WTC11 (cell line): ENCODE data around the gene MSI2. TPM values are rescaled to one million over a fixed set of nuclear protein-coding genes. Genes with fewer than 3 reads are reported as not detected.

Experiments
- ATAC-seq: fragments of 200-7000 bp; cut with Tn5 transposase; 2 replicates; pipeline ENCODE4 v1.10.0; 2021; ENCODE audit warnings: mild to moderate bottlenecking, moderate library complexity
- CTCF ChIA-PET: fragments of 300-600 bp; sonication (Branson Sonifier 250); formaldehyde crosslinking; loops from one replicate; lab custom pipeline; 2021; ENCODE audit warnings: antibody characterized with exemption; lab: Charles Lee
- POLR2A ChIA-PET: fragments of 350-600 bp; sonication (Branson Sonifier 250); formaldehyde crosslinking; loops from one replicate; lab custom pipeline; 2021; ENCODE audit warnings: antibody characterized with exemption; lab: Charles Lee
- DNase-seq: peaks from one replicate; pipeline ENCODE4 v3.0.0; 2021; ENCODE audit warnings: low spot score
- H3K27ac Mint-ChIP-seq: 2 replicates; pipeline ENCODE4 v1.8.0; 2021; ENCODE audit warnings: mixed read lengths
- H3K27me3 Mint-ChIP-seq: 2 replicates; pipeline ENCODE4 v1.8.0; 2021; ENCODE audit warnings: low read depth, mild to moderate bottlenecking, moderate library complexity, mixed read lengths
- H3K36me3 Mint-ChIP-seq: 2 replicates; pipeline ENCODE4 v1.8.0; 2021; ENCODE audit warnings: mixed read lengths
- H3K4me1 Mint-ChIP-seq: 2 replicates; pipeline ENCODE4 v1.8.0; 2022; ENCODE audit warnings: mixed read lengths
- H3K4me3 Mint-ChIP-seq: 2 replicates; pipeline ENCODE4 v1.8.0; 2021; ENCODE audit warnings: mild to moderate bottlenecking, moderate library complexity, mixed read lengths
- H3K9me3 Mint-ChIP-seq: 2 replicates; pipeline ENCODE4 v1.8.0; 2021; ENCODE audit warnings: mixed read lengths
- ATF2 ChIP-seq: sonication (generic); formaldehyde crosslinking; IDR thresholded peaks from 2 replicates; pipeline ENCODE4 v1.8.1; 2022; ENCODE audit warnings: low read depth, missing genetic modification reagents, borderline replicate concordance
- ATF6 ChIP-seq: sonication (generic); formaldehyde crosslinking; IDR thresholded peaks from 2 replicates; pipeline ENCODE4 v1.8.1; 2023; ENCODE audit warnings: mild to moderate bottlenecking, missing genetic modification reagents
- CBFB ChIP-seq: sonication (generic); formaldehyde crosslinking; IDR thresholded peaks from 2 replicates; pipeline ENCODE4 v1.8.1; 2022; ENCODE audit warnings: mild to moderate bottlenecking, low read depth, missing genetic modification reagents
- ERG ChIP-seq: fragments of 250-450 bp; sonication (Bioruptor Pico); IDR thresholded peaks from 2 replicates; pipeline ENCODE4 v1.8.0; 2021; ENCODE audit warnings: mild to moderate bottlenecking
- ETV6 ChIP-seq: sonication (generic); formaldehyde crosslinking; IDR thresholded peaks from 2 replicates; pipeline ENCODE4 v1.8.1; 2022; ENCODE audit warnings: mild to moderate bottlenecking, missing genetic modification reagents
- FOXK1 ChIP-seq: sonication (generic); formaldehyde crosslinking; IDR thresholded peaks from 2 replicates; pipeline ENCODE4 v1.8.0; 2022; ENCODE audit warnings: mild to moderate bottlenecking, moderate library complexity, missing genetic modification reagents
- FOXP4 ChIP-seq: sonication (generic); formaldehyde crosslinking; IDR thresholded peaks from 2 replicates; pipeline ENCODE4 v1.8.0; 2022; ENCODE audit warnings: mild to moderate bottlenecking, missing genetic modification reagents
- MAX ChIP-seq: sonication (generic); formaldehyde crosslinking; IDR thresholded peaks from 2 replicates; pipeline ENCODE4 v1.8.0; 2022; ENCODE audit warnings: mild to moderate bottlenecking, missing genetic modification reagents
- NFATC4 ChIP-seq: fragments of 250-450 bp; sonication (Bioruptor Pico); IDR thresholded peaks from 2 replicates; pipeline ENCODE4 v1.9.0; 2021; ENCODE audit warnings: mild to moderate bottlenecking
- NFE2L1 ChIP-seq: sonication (generic); formaldehyde crosslinking; IDR thresholded peaks from 2 replicates; pipeline ENCODE4 v1.8.1; 2023; ENCODE audit warnings: missing genetic modification reagents
- NR2C2 ChIP-seq: sonication (generic); formaldehyde crosslinking; IDR thresholded peaks from 2 replicates; pipeline ENCODE4 v1.8.0; 2022; ENCODE audit warnings: mild to moderate bottlenecking, missing genetic modification reagents
- OVOL2 ChIP-seq: fragments of 250-450 bp; sonication (Bioruptor Pico); IDR thresholded peaks from 2 replicates; pipeline ENCODE4 v1.9.0; 2021; ENCODE audit warnings: mild to moderate bottlenecking, borderline replicate concordance
- RORB ChIP-seq: fragments of 250-450 bp; sonication (Bioruptor Pico); IDR thresholded peaks from 2 replicates; pipeline ENCODE4 v1.9.0; 2021; ENCODE audit warnings: mild to moderate bottlenecking
- TCF7 ChIP-seq: sonication (generic); formaldehyde crosslinking; IDR thresholded peaks from 2 replicates; pipeline ENCODE4 v1.8.0; 2022; ENCODE audit warnings: mild to moderate bottlenecking, low read depth, missing genetic modification reagents, moderate library complexity
- ZMAT4 ChIP-seq: fragments of 250-450 bp; sonication (Bioruptor Pico); IDR thresholded peaks from 2 replicates; pipeline ENCODE4 v1.9.0; 2021; ENCODE audit warnings: mild to moderate bottlenecking
- ZNF263 ChIP-seq: sonication (generic); formaldehyde crosslinking; IDR thresholded peaks from 2 replicates; pipeline ENCODE4 v1.8.1; 2022; ENCODE audit warnings: low read depth, mild to moderate bottlenecking, moderate library complexity, missing genetic modification reagents
- ZNF416 ChIP-seq: fragments of 250-450 bp; sonication (Bioruptor Pico); IDR thresholded peaks from 2 replicates; pipeline ENCODE4 v1.9.0; 2021; ENCODE audit warnings: mild to moderate bottlenecking, inconsistent platforms
- ZNF671 ChIP-seq: fragments of 250-450 bp; sonication (Bioruptor Pico); IDR thresholded peaks from 2 replicates; pipeline ENCODE4 v1.8.0; 2021; ENCODE audit warnings: mild to moderate bottlenecking
- total RNA-seq: library from RNA; stranded (reverse); gene quantifications from 3 replicates; pipeline ENCODE4 v1.2.3, GENCODE V29; 2021
- TF ChIP-seq, protein P1 (sequence below): sonication (generic); formaldehyde crosslinking; IDR thresholded peaks from 2 replicates; pipeline ENCODE4 v1.8.1; 2023; ENCODE audit warnings: mild to moderate bottlenecking, missing genetic modification reagents
- TF ChIP-seq, protein P2 (sequence below): fragments of 200-600 bp; IDR thresholded peaks from 2 replicates; pipeline ENCODE4 v1.8.0; 2022; ENCODE audit warnings: antibody characterized with exemption
- TF ChIP-seq, protein P3 (sequence below): fragments of 250-450 bp; sonication (Bioruptor Pico); IDR thresholded peaks from 2 replicates; pipeline ENCODE4 v1.9.0; 2021; ENCODE audit warnings: mild to moderate bottlenecking
- TF ChIP-seq, protein P4 (sequence below): fragments of 250-450 bp; sonication (Bioruptor Pico); IDR thresholded peaks from 2 replicates; pipeline ENCODE4 v1.9.0; 2021; ENCODE audit warnings: moderate library complexity, mild to moderate bottlenecking, inconsistent platforms, borderline replicate concordance

MSI2 gene
- total RNA-seq, 1 experiment from 2014 or later, result 82.1 TPM

- Mint-ChIP-seq H3K27me3 (no peaks in the 10 kb centered on the region), H3K4me1 (peaks cover 21% of the 10 kb centered on the region), H3K4me3 (no peak overlapping the region), H3K9me3 (no peaks in the 10 kb centered on the region), H3K27ac (no peak overlapping the region), H3K36me3 (peaks cover 8% of the 10 kb centered on the region; the same call in 1 of the 2 replicates)
- DNase-seq (no peak), ATAC-seq (no peak)
- CTCF ChIA-PET, result no interaction called here
- POLR2A ChIA-PET, result interaction anchor here (1.1 kb wide), 1 partner anchor 345 kb away, joined by 3 read pairs; no protein-coding TSS in a partner anchor
- TF ChIP-seq NFATC4 (CRISPR knock-in tag) (no peak), NR2C2 (CRISPR knock-in tag) (no peak), ETV6 (CRISPR knock-in tag) (no peak), ZNF263 (CRISPR knock-in tag) (no peak), FOXK1 (CRISPR knock-in tag) (no peak), TCF7 (CRISPR knock-in tag) (no peak), CBFB (CRISPR knock-in tag) (no peak), ATF2 (CRISPR knock-in tag) (no peak), ZMAT4 (CRISPR knock-in tag) (no peak), ZNF416 (CRISPR knock-in tag) (no peak), RORB (no peak), ERG (CRISPR knock-in tag) (no peak), NFE2L1 (CRISPR knock-in tag) (no peak)
- TF ChIP-seq, protein P1, sequence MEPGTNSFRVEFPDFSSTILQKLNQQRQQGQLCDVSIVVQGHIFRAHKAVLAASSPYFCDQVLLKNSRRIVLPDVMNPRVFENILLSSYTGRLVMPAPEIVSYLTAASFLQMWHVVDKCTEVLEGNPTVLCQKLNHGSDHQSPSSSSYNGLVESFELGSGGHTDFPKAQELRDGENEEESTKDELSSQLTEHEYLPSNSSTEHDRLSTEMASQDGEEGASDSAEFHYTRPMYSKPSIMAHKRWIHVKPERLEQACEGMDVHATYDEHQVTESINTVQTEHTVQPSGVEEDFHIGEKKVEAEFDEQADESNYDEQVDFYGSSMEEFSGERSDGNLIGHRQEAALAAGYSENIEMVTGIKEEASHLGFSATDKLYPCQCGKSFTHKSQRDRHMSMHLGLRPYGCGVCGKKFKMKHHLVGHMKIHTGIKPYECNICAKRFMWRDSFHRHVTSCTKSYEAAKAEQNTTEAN (CRISPR knock-in tag), result no peak
- TF ChIP-seq, protein P2, sequence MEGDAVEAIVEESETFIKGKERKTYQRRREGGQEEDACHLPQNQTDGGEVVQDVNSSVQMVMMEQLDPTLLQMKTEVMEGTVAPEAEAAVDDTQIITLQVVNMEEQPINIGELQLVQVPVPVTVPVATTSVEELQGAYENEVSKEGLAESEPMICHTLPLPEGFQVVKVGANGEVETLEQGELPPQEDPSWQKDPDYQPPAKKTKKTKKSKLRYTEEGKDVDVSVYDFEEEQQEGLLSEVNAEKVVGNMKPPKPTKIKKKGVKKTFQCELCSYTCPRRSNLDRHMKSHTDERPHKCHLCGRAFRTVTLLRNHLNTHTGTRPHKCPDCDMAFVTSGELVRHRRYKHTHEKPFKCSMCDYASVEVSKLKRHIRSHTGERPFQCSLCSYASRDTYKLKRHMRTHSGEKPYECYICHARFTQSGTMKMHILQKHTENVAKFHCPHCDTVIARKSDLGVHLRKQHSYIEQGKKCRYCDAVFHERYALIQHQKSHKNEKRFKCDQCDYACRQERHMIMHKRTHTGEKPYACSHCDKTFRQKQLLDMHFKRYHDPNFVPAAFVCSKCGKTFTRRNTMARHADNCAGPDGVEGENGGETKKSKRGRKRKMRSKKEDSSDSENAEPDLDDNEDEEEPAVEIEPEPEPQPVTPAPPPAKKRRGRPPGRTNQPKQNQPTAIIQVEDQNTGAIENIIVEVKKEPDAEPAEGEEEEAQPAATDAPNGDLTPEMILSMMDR, result no peak
- TF ChIP-seq, protein P3, sequence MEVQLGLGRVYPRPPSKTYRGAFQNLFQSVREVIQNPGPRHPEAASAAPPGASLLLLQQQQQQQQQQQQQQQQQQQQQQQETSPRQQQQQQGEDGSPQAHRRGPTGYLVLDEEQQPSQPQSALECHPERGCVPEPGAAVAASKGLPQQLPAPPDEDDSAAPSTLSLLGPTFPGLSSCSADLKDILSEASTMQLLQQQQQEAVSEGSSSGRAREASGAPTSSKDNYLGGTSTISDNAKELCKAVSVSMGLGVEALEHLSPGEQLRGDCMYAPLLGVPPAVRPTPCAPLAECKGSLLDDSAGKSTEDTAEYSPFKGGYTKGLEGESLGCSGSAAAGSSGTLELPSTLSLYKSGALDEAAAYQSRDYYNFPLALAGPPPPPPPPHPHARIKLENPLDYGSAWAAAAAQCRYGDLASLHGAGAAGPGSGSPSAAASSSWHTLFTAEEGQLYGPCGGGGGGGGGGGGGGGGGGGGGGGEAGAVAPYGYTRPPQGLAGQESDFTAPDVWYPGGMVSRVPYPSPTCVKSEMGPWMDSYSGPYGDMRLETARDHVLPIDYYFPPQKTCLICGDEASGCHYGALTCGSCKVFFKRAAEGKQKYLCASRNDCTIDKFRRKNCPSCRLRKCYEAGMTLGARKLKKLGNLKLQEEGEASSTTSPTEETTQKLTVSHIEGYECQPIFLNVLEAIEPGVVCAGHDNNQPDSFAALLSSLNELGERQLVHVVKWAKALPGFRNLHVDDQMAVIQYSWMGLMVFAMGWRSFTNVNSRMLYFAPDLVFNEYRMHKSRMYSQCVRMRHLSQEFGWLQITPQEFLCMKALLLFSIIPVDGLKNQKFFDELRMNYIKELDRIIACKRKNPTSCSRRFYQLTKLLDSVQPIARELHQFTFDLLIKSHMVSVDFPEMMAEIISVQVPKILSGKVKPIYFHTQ (CRISPR knock-in tag), result no peak
Measured at GRCh38 chr17:57324631-57325030, 68.3 kb downstream of the MSI2 start.

DNA sequence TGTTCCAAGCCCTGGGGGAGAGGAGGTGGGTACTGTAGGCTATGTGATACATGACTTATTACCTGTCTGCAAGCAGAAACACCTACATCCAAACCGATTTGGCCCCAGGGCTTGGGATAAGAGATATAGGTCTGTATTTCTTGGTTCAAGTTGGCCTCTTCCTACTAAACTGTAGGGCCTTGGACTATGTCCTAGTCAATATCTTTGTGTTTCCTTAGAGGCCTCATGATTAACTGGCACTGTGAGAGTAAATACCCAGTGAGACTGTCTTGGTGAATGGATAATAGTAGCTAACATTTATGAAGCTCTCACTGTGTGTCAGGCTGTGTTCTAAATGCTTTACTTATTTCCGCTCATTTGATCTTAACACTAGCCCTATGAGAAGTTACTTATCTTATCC, 70.0 kb downstream of the MSI2 start:
- H3K4me1 Mint-ChIP-seq, result peaks cover 16% of the 10 kb centered on the region
- CTCF ChIA-PET, result no interaction called here
- no peak for DNase-seq
- TF ChIP-seq NR2C2 (CRISPR knock-in tag) (no peak), OVOL2 (CRISPR knock-in tag) (no peak), MAX (CRISPR knock-in tag) (no peak), FOXP4 (CRISPR knock-in tag) (no peak), ZNF671 (no peak), ATF6 (no peak)
- TF ChIP-seq, protein P4, sequence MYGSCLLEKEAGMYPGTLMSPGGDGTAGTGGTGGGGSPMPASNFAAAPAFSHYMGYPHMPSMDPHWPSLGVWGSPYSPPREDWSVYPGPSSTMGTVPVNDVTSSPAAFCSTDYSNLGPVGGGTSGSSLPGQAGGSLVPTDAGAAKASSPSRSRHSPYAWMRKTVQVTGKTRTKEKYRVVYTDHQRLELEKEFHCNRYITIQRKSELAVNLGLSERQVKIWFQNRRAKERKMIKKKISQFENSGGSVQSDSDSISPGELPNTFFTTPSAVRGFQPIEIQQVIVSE (CRISPR knock-in tag), result no peak

More for the DNA sequence above, 70.0 kb downstream of the MSI2 start:
- POLR2A ChIA-PET, result no interaction called here
- H3K9me3 Mint-ChIP-seq, result no peaks in the 10 kb centered on the region
- peaks cover 10% of the 10 kb centered on the region; the same call in 1 of the 2 replicates for H3K36me3 Mint-ChIP-seq
- H3K27me3 Mint-ChIP-seq, result no peaks in the 10 kb centered on the region
- H3K4me3 Mint-ChIP-seq, result no peak overlapping the region
- no peak for ATAC-seq
- no peak overlapping the region for H3K27ac Mint-ChIP-seq
